HG03025 (cell line): ENCODE results near the gene UBA1.

Source experiments
- ATAC-seq: cut with Tn5 transposase; IDR thresholded peaks from one replicate; pipeline ENCODE4 v1.9.1; 2021; ENCODE audit warnings: mild to moderate bottlenecking, moderate library complexity; ENCODE audit not compliant: unreplicated experiment, low FRiP score

UBA1 gene

GRCh38 chrX:47226531-47227333 is 33.1 kb downstream of the UBA1 start:
- no peak for ATAC-seq

- no peak for ATAC-seq
Observed at GRCh38 chrX:47227334-47227583, 33.6 kb downstream of the UBA1 start.

- no peak for ATAC-seq
Observed at GRCh38 chrX:47228550-47229270, 35.1 kb downstream of the UBA1 start.

GRCh38 chrX:47229427-47229826 is 35.8 kb downstream of the UBA1 start:
- no peak for ATAC-seq

GRCh38 chrX:47230136-47230868 is 36.7 kb downstream of the UBA1 start:
- no peak for ATAC-seq

- no peak for ATAC-seq
Observed at GRCh38 chrX:47231167-47231566, 37.5 kb downstream of the UBA1 start.

GRCh38 chrX:47232197-47232802 is 38.7 kb downstream of the UBA1 start:
- no peak for ATAC-seq

GRCh38 chrX:47232803-47233332 is 39.2 kb downstream of the UBA1 start, which contains the start of gene USP11:
Gene USP11 (plus strand): TSS chrX:47233009. CDS start chrX:47233044, 35 bp downstream.
- peak; percentile 23 for ATAC-seq

GRCh38 chrX:47233333-47234113 is 39.9 kb downstream of the UBA1 start:
- ATAC-seq, result peak; percentile 75

- ATAC-seq, result no peak
Observed at GRCh38 chrX:47234583-47234982, 41.0 kb downstream of the UBA1 start.

GRCh38 chrX:47235691-47236103 is 42.1 kb downstream of the UBA1 start:
- ATAC-seq, result no peak

- ATAC-seq, result no peak
Observed at GRCh38 chrX:47239199-47239598, 45.6 kb downstream of the UBA1 start.

- no peak for ATAC-seq
Observed at GRCh38 chrX:47239898-47240545, 46.4 kb downstream of the UBA1 start.

GRCh38 chrX:47240619-47241018 is 47.0 kb downstream of the UBA1 start:
- no peak for ATAC-seq

GRCh38 chrX:47241201-47242011 is 47.8 kb downstream of the UBA1 start:
- ATAC-seq, result no peak

GRCh38 chrX:47242321-47242720 is 48.7 kb downstream of the UBA1 start:
- no peak for ATAC-seq

GRCh38 chrX:47243351-47243750 is 49.7 kb downstream of the UBA1 start:
- no peak for ATAC-seq

GRCh38 chrX:47244676-47245075 is 51.0 kb downstream of the UBA1 start:
- ATAC-seq, result no peak

GRCh38 chrX:47245156-47245555 is 51.5 kb downstream of the UBA1 start:
- ATAC-seq, result no peak
